AG20443 (cell line): ENCODE measurements around the gene CHMP6.
"Not testable (repeated sequence)": the region's sequence is repeated elsewhere in the genome, so short reads cannot be mapped to it uniquely, and the experiment has no call there.

ENCODE experiments used
- DNase-seq: peaks from one replicate; pipeline ENCODE4 v3.0.0; 2012; ENCODE audit warnings: low spot score, mixed read lengths

CHMP6 gene

DNA sequence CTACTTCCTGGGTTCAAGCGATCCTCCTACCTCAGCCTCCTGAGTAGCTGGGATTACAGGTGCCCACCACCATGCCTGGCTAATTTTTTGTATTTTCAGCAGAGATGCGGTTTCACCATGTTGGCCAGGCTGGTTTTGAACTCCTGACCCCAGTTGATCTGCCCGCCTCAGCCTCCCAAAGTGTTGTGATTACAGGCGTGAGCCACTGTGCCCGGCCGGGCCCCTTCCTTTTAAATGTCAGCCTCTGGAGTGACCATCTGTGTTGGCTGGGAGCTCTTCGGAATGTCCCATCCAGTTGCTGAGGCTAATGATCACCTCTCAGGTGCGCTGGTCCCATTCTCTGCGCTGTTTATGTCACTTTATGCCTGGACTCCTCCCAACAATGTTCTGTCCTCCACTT lies 38.7 kb downstream of the CHMP6 start:
- DNase-seq: not testable (repeated sequence)

DNA sequence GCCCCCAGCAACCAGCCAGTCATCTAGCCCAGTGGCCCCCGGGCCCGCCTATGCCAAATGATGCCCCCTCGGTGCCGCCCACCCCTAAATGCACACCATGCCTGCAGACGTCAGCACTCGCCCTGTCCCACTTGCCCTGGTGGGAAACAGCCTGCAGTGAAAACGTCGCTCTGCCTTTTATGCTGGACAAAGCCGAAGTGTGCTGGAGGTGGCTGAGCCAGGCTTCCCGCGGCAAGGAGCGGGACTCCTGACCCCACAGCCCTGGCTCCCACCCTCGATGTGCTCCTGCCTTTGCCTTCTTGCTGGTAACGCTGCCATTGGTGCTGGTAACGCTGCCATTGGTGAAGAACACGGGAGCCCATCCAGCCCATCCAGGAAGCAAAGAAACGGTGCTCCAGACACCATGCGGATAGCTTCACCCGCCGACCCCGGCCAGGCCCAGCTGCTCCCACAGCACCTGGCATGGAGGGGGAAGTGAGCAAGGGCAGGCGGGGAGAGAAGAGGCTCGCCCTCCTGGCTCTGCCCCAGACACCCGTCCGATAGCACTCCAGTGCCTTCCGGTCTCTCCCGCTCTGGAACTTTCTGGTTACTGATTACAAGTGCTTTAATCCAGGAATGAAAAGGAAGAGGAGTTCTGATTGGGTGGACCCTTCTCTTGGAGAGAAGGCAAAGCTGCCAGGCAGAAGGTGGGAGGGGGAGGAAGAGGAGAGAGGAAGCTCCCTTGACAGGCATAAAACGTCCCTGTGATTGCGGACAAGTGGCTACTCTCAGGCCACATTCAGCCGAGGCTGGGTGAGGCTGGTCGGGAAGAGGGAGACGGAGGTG lies 39.3 kb downstream of the CHMP6 start:
- no peak for DNase-seq

DNA sequence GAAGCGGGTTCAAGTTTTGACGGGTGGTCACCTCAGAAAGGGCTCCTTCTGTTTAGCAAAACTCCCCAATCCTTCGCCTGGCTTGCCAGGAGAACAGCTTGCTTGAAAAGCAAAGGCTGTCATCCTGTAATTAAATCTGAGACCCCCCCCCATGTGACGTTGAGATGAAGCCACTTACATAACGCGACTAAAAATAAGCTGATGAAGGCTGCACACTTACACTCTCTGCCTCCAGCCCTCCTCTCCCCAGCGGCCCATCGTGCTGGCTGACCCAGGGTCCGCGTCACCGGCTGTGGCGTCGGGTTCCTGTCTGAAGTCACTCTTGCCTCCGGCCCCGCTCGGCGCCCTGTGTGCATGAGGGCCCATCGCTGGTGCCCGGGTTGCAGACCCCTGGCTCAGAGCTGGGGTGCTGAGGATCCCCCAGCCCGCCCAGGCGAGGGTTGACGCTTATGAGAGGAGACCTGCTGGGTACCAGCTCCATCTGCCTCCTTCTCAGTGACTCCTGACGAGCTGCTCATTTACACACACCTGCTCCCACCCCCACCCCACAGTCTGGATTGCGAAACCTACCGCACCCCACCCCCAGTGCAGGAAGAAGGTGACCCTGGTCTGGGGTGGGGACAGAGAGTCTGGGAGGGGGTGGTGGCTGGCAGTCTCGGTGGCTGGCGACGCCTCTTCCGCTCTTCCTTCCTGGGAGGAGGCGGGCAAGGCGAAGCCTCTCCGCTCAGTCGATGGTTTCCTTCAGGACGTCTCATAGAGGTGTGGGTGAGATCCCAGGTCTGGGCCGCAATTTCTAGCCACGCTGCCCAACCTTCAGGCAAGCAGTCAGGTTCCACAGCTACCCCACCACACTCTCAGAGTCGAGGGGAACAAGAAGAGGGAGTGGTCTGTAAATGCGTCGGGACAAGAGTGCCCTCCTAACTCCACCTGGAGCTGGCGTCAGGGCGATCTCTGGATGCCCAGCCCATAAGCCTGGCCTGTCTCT lies 40.2 kb downstream of the CHMP6 start:
- DNase-seq: no peak

DNA sequence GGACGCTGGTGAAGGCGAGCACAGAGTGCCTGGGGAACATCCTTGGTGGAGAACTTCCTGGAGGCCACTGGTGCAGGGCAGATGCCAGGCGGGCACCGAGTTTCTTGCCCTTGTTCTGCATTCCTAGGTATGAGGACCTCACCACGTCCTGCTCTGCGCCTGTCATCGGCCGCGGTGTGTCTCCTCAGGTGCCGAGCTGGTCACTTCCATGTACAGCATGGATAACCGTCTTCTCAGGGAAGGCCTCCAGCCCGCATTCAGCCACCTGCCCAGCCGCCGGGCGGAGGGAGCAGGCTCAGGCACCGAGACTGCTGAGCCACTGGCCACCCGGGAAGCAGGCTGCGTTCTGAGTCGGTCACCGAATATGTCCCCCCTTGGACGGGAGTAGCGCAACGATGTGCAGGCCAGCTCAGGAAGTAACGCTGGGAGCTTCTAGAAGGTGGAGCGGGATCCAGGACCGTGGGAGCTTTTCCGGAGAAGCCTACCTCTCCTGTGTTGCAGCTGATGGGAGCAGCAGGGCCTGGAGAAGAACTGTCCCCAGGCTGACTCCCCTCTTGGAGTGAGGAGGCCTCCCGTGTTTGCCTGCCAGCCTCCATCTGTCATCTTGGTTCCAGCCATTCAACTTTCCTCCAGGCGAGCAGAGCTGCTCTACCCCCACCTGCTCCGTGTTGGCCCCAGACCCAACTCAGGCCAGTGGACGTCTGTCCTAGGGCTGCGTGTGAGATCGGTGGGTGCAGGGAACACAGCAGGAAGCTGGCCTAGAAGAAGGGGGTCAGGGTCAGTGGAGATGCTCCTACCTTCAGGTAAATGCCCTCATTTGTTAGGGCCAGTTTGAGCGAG lies 41.2 kb downstream of the CHMP6 start:
- no peak for DNase-seq

- no peak for DNase-seq
Observed at GRCh38 chr17:81033535-81034167, 42.0 kb downstream of the CHMP6 start.

- DNase-seq: no peak
Observed at GRCh38 chr17:81034168-81034777, 42.6 kb downstream of the CHMP6 start.

- peak; percentile 100 for DNase-seq
Observed at GRCh38 chr17:81034779-81035520, 43.3 kb downstream of the CHMP6 start, which contains the start of gene BAIAP2. Gene BAIAP2, plus strand, starts transcription at chr17:81035151. Its CDS starts 104 bp downstream, at chr17:81035255.

DNA sequence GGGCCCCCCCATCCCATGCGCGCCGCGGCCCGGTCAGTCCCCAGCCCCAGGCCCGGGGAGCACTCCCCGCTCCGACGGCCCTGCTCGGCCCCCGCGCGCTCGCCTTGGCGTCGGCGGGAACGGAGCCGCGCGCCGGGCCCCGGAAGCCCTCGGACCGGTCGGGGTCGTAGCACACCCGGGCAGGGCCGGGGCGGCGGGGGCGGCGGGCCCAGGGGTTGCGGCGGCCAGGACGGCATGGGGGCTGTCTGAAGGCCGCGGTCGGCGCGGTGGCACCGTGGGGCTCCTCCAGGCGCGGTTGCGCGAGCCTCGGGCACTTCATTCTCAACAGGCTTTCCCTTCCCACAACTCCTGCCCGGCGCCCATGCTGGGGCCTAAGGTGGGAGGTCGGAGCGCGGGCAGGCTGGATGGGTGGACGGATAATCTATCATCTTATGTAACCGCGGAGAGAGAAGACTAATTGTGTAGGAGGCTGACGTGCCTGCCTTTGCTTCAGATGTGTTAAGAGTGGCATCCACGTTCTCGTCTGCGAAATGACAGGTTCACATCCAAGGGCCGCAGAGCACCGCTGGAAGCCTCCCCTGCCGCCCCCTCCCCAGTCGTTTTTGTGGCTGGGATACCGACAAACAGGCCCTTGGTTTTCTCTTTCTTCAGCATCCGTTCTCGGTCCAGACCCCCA lies 44.0 kb downstream of the CHMP6 start:
- peak; percentile 32 for DNase-seq

GRCh38 chr17:81036197-81036941 lies 44.7 kb downstream of the CHMP6 start:
- DNase-seq: no peak

GRCh38 chr17:81037026-81037797 lies 45.6 kb downstream of the CHMP6 start:
- no peak for DNase-seq

DNA sequence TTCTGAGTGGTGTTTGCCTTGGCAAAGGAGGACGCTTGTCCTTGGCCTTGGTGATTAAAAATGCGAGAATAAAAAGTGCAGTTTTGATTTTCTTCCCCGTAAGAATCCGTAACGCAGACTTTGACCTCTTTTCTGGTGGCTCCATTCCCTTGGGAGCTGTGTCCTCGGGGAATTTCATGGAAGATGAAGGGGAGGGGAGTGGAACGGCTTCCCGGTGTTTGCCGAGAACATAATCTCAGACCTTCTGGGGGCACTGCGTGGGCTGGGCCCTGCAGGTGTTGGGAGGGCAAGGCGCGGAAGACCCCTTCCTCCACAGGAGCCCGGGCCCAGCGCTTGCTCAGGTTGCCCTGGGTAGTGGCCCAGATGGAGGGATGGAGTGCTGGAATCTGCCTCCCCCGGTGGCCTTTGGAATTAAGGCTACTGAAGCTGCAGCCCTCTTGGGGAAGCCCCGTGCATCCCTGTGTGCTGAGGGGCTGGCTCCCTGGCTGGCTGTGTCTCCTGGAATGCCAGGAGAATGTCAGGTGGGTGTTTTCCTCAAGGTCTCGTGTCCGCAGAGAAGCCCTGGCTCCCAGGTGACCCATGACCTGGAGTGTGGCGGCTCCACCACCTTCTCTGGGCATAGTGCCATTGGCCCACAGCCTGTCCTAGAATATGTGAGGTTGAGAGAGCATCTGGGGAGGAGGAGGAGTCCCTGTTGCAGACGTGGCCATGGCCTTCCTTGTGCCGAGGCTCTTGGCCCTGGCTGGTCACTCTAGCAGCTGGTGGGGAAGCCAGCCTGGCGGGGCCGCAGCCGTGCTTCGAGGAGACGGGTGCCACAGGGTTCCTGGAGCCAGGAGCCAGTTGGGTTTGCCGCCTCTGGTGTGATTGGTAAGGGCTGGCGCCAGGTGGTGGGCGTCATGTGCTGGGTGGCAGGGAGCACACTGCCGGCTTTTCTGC lies 46.4 kb downstream of the CHMP6 start:
- no peak for DNase-seq

DNA sequence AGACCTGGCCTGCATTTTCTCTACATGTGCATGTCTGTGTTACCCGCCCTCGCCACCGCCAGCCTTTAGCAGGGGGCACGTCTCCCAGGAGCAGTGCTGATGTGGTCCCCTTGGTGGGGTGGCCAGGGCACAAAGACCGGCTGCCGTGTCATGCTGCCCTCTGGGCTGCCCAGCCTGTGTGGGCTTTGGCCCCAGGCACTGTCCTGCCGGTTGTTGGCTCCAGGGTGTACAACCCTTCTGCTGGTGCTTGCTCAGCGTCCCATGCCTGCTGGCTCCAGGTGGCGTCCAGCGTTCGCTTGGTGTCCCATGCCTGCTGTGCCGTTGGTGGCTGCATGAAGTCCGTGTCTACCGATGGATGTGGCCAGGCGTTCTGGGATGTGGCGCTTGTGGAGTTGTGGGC lies 47.5 kb downstream of the CHMP6 start:
- no peak for DNase-seq

DNA sequence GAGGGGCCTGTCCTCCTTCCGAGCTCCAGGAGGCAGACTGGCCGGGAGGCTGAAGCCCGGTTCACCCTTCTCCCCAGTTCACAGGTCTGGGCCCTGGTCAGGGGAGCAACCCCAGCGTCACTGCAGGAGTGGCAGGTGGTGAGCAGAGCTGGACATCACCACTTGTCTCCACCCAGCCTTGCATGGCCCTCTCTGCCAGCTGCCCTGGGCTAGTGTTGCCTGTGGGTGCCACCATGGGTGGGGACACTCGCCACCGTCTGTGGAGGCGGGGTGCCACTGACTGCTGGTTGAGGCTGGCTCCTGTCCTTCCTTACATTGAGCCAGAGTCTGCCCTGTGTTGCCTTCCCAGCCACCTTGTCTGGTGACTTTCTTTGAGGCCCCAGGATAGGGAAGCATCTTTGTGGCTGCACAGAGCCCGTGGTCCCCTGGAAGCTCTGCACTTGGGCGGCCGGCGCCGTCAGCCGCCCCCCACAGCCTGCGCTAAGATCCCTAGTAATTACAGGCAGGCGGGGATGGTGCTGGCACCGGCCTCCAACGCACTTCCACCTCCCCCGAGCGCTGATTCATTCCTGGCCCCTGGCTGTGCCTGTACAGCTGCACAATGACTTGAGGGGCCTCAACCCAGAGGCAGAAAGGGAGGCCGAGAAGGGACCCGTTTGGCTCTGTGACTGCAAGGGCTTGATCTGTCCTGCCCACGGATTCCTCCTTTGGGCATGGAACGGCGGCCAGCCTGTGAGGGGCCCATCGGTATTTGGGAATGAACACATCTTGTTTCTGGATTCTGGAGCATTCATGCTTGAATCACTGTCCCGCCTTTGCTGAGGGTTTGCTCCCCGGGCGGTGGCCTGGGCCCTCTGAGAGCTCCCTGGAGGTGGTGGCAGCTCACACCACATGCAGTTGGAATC lies 48.5 kb downstream of the CHMP6 start:
- peak; percentile 79 for DNase-seq

DNA sequence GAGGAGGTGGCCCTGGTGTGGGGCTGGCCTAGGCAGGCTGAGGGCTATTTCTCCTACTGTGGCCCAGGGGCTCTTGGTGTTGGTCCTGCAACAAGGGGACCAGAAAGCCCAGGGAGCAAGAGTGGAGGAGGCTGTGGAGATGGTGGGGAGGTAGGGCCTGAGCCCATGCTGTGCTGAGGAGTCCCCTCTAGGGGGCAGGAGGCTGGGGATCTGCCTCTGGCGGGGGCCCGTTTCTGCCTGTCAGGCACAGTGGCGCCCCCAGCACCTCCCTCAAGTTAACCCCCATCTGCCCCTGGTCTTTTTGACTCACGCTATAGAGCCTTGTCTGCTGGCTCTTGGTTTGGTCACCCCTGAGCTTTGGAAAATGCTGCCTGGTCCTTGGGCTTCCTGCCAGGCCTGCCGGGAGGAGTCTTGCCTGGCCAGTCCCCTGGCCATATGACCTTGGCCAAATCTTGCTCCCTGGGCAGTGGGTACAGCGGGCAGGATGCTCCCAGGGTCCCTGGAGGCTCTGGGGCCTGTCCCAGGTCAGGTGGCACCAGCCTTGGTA lies 49.2 kb downstream of the CHMP6 start:
- DNase-seq: peak; percentile 52

DNA sequence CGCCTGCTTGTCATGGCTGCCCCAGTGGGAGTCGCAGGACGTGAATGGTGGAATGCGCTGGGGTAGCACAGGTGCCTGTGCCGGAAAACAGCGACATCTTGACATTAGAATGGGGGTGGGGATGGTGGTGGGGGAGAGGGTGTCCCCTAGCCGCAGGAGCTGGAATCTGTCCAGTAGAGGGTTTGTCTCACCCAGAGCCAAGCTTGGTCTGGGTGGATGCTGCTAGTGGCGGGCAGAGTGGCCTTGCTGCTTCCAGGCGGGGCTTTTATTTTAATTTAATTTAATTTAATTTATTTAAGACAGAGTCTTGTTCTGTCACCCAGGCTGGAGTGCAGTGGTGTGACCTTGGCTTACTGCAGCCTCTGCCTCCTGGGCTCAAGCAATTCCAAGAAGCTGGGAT lies 51.0 kb downstream of the CHMP6 start:
- DNase-seq: no peak

DNA sequence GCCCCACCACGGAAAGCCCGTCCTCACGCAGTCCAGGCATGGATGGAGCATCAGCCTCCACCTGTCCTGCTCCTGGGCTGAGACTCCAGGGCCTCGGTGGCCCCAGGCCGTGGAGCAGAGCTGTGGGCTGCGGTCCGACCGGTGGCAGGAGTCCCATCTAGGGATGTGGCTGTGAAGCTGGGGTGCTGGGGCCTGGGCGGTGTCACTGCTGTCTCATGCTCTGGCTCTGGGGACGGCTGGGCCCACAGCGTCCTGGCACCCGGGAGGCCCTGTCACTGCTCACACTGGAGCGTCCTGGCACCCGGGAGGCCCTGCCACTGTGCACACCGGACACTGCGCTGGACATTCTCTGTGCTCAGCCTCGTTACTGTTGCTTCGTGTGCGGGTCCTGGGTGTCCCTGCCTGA lies 51.7 kb downstream of the CHMP6 start:
- DNase-seq: no peak
